ENCODE measurements around the gene HIGD1B.
"Not testable (repeated sequence)": the region's sequence is repeated elsewhere in the genome, so short reads cannot be mapped to it uniquely, and the experiment has no call there.

Gene HIGD1B

GRCh38 chr17:44847586-44847985 is at the start of gene HIGD1B:
HIGD1B (plus strand) TSS chr17:44847883; CDS start chr17:44848153, 270 bp downstream.
- DNase-seq (ENCODE audit: low read depth in 2 of 2), result no peak

- no peak for DNase-seq (ENCODE audit: low read depth in 2 of 2)
These were observed 49.3 kb upstream of the HIGD1B start for GRCh38 chr17:44798356-44798755.

- no peak for DNase-seq (ENCODE audit: low read depth in 2 of 2)
These were observed 45.8 kb upstream of the HIGD1B start for GRCh38 chr17:44801880-44802279.

DNA sequence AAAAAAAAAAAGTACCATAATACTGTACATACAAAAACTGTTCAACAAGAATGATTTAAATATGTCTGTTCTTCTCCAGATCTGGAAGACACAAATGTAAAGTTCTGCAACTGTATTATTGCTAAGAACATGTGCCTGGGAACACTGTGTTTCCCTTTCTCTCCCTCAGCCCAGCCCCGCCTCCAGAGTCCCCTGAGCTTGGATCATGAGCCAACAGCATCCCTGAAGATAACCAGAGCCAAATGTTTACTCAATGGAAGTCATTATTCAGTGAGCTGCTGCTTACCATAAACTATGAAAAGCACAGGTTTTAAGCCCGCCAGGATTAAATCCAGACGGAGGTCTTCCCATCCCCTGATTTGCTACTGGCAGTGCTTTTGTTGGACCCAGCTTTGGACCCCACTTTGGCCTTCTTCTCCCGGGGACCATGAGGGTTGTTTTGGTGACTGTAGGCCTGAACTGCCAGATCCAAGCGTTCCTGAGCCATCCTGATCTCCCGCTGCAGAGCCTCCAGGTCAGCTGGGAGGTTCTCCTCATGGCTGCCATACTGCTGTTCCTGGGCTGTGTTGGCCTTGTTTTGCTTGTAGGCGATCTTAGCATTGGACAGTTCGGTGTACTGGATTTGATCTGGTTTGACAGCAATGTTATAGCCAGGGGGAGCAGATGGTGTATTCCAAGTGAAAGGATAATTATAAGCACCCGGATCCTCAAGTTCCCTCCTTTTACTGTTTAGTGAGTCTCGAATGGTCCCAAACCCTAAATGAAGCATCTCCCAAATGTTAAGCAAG is 43.2 kb upstream of the HIGD1B start:
- DNase-seq (ENCODE audit: low read depth in 2 of 2), result no peak

- DNase-seq (ENCODE audit: low read depth in 2 of 2), result no peak
These were observed 40.4 kb upstream of the HIGD1B start for GRCh38 chr17:44807093-44807816.

GRCh38 chr17:44807817-44808155 is 39.9 kb upstream of the HIGD1B start:
- DNase-seq (ENCODE audit: low read depth in 2 of 2), result no peak

DNA sequence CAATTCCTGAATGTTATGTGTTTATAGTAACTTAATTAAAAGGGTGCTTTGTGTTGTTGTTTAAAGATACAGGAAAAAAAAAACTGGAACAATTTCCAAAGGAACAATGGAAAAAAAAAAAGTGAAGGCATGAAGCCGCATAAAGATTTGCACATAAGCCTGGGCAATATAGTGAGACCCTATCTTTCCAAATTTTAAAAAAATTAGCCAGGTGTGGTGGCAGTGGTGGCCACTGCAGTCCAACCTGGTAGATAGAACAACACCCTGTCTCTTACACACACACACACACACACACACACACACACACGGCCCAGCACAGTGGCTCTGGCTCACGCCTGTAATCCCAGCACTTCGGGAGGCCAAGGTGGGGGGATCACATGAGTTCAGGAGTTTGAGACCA is 39.5 kb upstream of the HIGD1B start:
- no peak for DNase-seq (ENCODE audit: low read depth in 2 of 2)

DNA sequence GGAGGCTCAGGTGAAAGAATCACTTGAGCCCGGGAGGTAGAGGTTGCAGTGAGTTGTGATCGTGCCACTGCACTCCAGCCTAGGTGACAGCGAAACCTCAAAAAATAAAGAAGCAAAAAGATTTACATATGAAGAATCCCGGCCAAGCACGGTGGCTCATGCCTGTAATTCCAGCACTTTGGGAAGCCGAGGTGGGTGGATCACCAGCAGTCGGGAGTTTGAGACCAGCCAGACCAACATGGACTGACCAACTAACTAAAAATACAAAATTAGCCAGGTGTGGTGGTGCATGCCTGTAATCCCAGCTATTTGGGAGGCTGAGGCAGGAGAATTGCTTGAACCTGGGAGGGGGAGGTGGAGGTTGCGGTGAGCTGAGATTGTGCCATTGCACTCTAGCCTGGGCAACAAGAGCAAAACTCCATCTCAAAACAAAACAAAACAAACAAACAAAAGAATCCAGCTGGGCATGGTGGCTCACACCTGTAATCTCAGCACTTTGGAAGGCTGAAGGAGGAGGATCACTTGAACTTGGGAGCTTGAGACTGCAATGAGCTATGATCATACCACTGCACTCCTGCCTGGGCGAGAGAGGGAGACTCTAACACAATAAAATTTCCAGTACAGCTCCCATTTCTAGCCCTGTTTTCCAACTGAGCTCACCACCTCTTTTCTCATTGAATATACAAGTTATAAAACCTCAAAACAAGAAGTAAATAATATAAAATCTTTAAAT is 38.9 kb upstream of the HIGD1B start:
- not testable (repeated sequence) for DNase-seq (ENCODE audit: low read depth in 2 of 2)

- no peak for DNase-seq (ENCODE audit: low read depth in 2 of 2)
These were observed 35.4 kb upstream of the HIGD1B start for GRCh38 chr17:44812263-44812662.

DNA sequence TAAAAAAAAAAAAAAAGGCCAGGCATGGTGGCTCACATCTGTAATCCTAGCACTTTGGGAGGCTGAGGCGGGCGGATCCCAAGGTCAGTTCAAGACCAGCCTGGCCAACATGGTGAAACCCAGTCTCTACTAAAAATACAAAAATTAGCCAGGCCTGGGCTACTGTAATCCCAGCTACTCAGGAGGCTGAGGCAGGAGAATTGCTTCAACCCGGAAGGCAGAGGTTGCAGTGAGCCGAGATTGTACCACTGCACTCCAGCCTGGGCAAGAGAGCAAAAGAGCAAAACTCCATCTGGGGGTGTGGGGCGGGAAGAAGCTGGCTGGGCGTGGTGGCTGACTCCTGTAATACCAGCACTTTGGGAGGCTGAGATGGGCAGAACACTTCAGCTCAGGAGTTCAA is 29.2 kb upstream of the HIGD1B start:
- DNase-seq (ENCODE audit: low read depth in 2 of 2), result not testable (repeated sequence)

- no peak for DNase-seq (ENCODE audit: low read depth in 2 of 2)
These were observed 27.0 kb upstream of the HIGD1B start for GRCh38 chr17:44820631-44821212.

- DNase-seq (ENCODE audit: low read depth in 2 of 2), result not testable (repeated sequence)
These were observed 22.4 kb upstream of the HIGD1B start for GRCh38 chr17:44825236-44825635.

- DNase-seq (ENCODE audit: low read depth in 2 of 2), result no peak
These were observed 21.4 kb upstream of the HIGD1B start for GRCh38 chr17:44826123-44826790.

DNA sequence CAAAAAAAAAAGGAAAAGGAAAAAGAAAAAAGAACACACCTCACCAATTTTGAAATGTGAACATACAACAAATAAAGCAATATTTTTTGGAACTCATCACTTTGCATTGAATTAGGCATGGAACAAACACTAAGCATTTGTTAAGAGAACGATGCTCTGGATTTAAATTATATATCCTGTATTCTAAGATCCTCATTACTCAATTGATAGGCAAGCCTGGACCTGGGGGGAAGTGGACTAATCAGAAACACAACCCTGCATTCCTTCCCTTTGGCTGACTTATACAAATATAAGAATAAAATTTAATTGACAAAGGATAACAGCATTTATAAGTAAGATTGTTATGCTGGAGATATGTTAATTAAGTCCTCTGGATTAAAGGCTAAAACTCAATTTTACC is 19.8 kb upstream of the HIGD1B start:
- no peak for DNase-seq (ENCODE audit: low read depth in 2 of 2)

DNA sequence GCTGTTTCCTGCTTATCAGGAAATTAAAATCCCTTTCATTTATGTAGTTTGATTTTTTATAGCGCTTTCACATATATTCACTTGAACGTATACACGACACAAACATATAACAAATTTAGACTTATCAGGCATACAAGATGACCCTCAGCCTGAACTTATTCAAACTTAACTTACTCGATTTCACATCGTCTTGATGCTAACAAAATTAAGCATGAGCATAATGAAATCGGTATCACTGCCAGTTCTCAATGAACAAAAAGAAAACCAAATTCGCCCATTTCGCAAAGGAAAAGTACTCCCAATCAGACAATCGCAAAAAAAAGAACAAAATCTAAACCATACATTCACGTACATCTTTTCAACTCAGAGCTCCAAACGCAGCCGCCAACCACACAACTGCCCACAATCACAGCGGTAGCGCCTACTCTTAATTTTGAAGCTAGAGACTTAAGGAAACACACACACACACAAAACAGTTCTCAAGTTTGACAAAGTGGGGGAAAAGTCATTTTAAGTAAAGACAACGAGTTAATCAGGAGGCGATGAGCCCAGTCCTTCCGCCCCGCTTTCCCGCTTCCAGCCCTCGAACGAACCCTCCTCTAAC is 18.7 kb upstream of the HIGD1B start:
- DNase-seq (ENCODE audit: low read depth in 2 of 2), result no peak

GRCh38 chr17:44829523-44830358 is 17.9 kb upstream of the HIGD1B start, which contains the start of gene GJC1:
GJC1 (minus strand) TSS chr17:44830287; CDS start chr17:44805817, 24,470 bp downstream.
- DNase-seq (ENCODE audit: low read depth in 2 of 2), result no peak

GRCh38 chr17:44830359-44831288 is 17.1 kb upstream of the HIGD1B start:
- DNase-seq (ENCODE audit: low read depth in 2 of 2), result no peak

- no peak for DNase-seq (ENCODE audit: low read depth in 2 of 2)
These were observed 16.3 kb upstream of the HIGD1B start for GRCh38 chr17:44831371-44831770.

GRCh38 chr17:44832805-44833204 is 14.9 kb upstream of the HIGD1B start:
- DNase-seq (ENCODE audit: low read depth in 2 of 2), result no peak

Data from stimulated activated CD4-positive, alpha-beta T cell treated with anti-CD3 and anti-CD28 coated beads, Interleukin-4, amount 100 ng/mL, for 48 hours (primary cell).